Spinal cord (tissue), 10 donors: ENCODE measurements around the gene LAMC1. TPM values are rescaled to one million over a fixed set of nuclear protein-coding genes. Genes with fewer than 3 reads are reported as not detected.
"Not testable (repeated sequence)": the region's sequence is repeated elsewhere in the genome, so short reads cannot be mapped to it uniquely, and the experiment has no call there.

ENCODE experiments used
- DNase-seq, 6 donors: peaks; one replicate each; pipeline versions ENCODE4 v3.0.0 to v3.0.0-alpha.2; 2013 to 2015; ENCODE audit warnings: low spot score in 6 of 6, low read depth in 4 of 6
- H3K27ac ChIP-seq: one replicate; pipeline ENCODE4 v1.5.1; 2013; ENCODE audit warnings: low read depth, low read length, control low read depth
- H3K27me3 ChIP-seq: one replicate; pipeline ENCODE4 v1.6.1; 2013; ENCODE audit warnings: low read length; ENCODE audit not compliant: control insufficient read depth, insufficient read depth
- H3K36me3 ChIP-seq: one replicate; pipeline ENCODE4 v1.6.1; 2013; ENCODE audit warnings: low read length; ENCODE audit not compliant: control insufficient read depth, insufficient read depth
- H3K4me1 ChIP-seq: one replicate; pipeline ENCODE4 v1.6.1; 2013; ENCODE audit warnings: low read length; ENCODE audit not compliant: control insufficient read depth, insufficient read depth
- H3K4me3 ChIP-seq: one replicate; pipeline ENCODE4 v1.5.1; 2013; ENCODE audit warnings: low read depth, low read length, control low read depth
- H3K9me3 ChIP-seq: one replicate; pipeline ENCODE4 v1.6.1; 2013; ENCODE audit warnings: low read length; ENCODE audit not compliant: control insufficient read depth, insufficient read depth
- WGBS: methylation state at CpG from one replicate; pipeline ENCODE4 v1.1.5; 2013; ENCODE audit warnings: missing lambda C conversion rate; ENCODE audit not compliant: insufficient coverage; 5-methylcytosine and 5-hydroxymethylcytosine counted together
- polyA plus RNA-seq, 2 donors: library from polyadenylated mRNA; unstranded; fragments of 120-200 nt; gene quantifications; one replicate each; pipeline ENCODE4 v1.2.1, GENCODE V29; 2013; ENCODE audit not compliant: insufficient read length in 2 of 2
- total RNA-seq, 2 donors: library from RNA; depleted of rRNA in 1 of 2; stranded (reverse); fragments of 120-200 nt in 1 of 2; fragments of >200 nt in 1 of 2; gene quantifications; one replicate each; pipeline versions ENCODE4 v1.2.3 to v1.2.4, GENCODE V29; 2013 to 2014
- donor health status: healthy.

Gene LAMC1
- total and polyA plus RNA-seq, 4 donors: 47.5 to 174 (median 120) TPM

DNA sequence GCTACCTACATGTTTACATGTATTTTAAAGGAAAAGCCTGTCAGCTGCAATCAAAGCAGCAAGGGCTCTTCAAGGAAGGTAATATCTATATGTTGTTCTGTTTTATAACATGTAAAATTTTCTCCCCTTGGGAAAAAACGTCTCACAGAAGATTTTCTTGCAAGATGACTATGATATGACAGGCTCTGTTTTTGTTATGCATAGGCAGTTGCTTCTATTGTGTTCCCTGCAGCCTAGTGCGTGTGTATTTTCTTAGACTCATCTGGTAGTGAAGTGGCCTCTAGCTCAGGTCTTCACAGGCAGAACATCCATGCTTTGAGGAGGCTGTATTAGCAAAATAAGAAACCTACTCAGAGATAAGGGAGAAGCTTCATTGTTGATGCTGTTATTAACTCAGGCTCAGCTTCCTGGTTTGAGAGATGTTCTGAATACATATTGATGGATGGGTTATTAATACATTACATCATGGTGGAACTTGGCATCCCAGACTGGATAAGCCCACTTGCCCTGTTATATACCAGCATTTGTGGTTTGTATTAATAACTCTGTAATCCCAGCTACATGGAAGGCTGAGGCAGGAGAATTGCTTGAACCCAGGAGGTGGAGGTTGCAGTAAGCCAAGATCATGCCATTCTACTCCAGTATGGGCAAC, 35.8 kb downstream of the LAMC1 start:
- H3K27ac ChIP-seq: no peak overlapping the region
- no peaks in the 10 kb centered on the region for H3K4me1 ChIP-seq

DNA sequence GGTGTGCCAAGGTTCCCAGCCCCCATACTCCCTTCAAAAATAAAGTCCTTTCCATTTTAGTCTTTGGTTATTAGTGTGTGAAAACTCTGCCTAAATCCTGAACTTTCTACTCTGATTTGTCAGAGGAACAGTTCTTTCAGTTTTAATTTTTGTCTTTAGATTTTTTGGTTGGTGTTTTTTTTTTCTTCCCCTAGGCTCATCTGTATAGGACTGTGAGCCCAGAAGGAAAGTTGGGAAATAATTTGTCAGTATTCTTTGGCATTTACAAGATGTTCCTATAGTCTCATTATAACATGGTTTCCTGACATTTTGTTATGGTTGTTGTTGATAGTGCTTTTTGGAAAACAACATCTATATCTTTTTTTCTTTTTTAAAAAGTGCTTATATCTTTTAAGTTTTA, 38.0 kb downstream of the LAMC1 start:
- no peak overlapping the region for H3K27ac ChIP-seq
- no peaks in the 10 kb centered on the region for H3K27me3 ChIP-seq
- H3K4me3 ChIP-seq: no peak overlapping the region
- no peaks in the 10 kb centered on the region for H3K36me3 ChIP-seq
- H3K4me1 ChIP-seq: no peaks in the 10 kb centered on the region
- H3K9me3 ChIP-seq: no peaks in the 10 kb centered on the region
- no peak for DNase-seq

More for the DNA sequence above, 35.8 kb downstream of the LAMC1 start:
- no peak for DNase-seq
- H3K4me3 ChIP-seq: no peak overlapping the region
- no peaks in the 10 kb centered on the region for H3K36me3 ChIP-seq
- WGBS: 83% methylated on average over 1 of the region's 2 CpGs
- H3K27me3 ChIP-seq: no peaks in the 10 kb centered on the region
- no peaks in the 10 kb centered on the region for H3K9me3 ChIP-seq

DNA sequence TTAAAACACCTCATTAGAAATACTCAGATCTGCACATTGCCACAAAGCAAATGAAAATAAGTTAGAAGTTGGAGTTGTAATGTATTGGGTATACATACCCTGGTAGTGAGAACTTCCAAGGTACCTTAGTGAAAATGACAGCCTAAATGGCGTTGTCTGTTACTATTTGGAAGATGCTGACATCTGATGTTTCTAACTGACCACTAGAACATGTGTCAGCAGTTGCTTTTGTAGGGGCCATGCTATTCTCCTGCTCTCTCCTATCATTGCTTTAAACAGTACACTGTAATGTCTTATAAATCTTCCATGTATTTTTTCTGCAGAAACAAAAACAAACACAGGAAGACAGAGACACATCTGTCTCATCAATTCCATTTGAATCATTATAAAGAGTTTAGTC, 40.1 kb downstream of the LAMC1 start:
- DNase-seq: no peak
- WGBS: 73% methylated on average over 1 of the region's 1 CpG
- H3K4me3 ChIP-seq: no peak overlapping the region
- no peaks in the 10 kb centered on the region for H3K4me1 ChIP-seq
- no peak overlapping the region for H3K27ac ChIP-seq
- H3K36me3 ChIP-seq: no peaks in the 10 kb centered on the region
- H3K9me3 ChIP-seq: no peaks in the 10 kb centered on the region
- H3K27me3 ChIP-seq: no peaks in the 10 kb centered on the region

DNA sequence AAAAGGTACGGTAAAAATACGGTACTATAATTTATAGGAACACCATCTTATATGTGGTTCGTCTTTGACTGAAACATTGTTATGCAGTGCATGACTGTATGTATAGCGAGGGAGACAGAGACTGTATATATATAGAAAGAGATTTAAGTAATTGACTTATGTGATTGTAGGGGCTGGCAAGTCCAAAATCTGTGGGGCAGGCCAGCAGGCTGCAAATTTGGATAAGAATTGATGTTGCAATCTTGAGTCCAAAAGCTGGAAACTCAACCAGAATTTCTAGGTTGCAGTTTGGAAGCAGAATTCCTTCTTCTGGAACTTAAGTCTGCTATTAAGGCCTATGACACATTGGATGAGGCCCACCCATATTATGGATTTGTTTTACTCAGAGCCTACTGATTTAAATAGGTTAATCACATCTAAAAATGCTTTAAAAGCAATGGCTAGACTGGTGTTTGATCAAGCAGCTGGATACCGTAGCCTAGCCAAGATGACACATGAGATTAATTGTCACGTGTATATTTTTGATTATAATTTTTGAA, 42.0 kb downstream of the LAMC1 start:
- Histone ChIP-seq H3K4me1 (no peaks in the 10 kb centered on the region), H3K27ac (no peak overlapping the region), H3K27me3 (no peaks in the 10 kb centered on the region), H3K9me3 (no peaks in the 10 kb centered on the region), H3K36me3 (no peaks in the 10 kb centered on the region), H3K4me3 (no peak overlapping the region)
- no peak for DNase-seq
- 90% methylated on average over 1 of the region's 6 CpGs for WGBS

DNA sequence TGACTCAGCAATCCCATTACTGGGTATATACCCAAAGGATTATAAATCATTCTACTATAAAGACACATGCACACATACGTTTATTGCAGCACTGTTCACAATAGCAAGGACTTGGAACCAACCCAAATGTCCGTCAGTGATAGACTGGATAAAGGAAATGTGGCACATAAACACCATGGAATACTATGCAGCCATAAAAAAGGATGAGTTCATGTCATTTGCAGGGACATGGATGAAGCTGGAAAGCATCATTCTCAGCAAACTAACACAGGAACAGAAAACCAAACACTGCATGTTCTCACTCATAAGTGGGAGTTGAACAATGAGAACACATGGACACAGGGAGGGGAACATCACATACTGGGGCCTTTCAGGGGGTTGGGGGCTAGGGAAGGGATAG, 43.2 kb downstream of the LAMC1 start:
- H3K9me3 ChIP-seq, H3K4me1 ChIP-seq, DNase-seq, H3K4me3 ChIP-seq, H3K27me3 ChIP-seq, H3K36me3 ChIP-seq, H3K27ac ChIP-seq: not testable (repeated sequence)
- no CpG with 5 or more reads among the region's 2 CpGs for WGBS

DNA sequence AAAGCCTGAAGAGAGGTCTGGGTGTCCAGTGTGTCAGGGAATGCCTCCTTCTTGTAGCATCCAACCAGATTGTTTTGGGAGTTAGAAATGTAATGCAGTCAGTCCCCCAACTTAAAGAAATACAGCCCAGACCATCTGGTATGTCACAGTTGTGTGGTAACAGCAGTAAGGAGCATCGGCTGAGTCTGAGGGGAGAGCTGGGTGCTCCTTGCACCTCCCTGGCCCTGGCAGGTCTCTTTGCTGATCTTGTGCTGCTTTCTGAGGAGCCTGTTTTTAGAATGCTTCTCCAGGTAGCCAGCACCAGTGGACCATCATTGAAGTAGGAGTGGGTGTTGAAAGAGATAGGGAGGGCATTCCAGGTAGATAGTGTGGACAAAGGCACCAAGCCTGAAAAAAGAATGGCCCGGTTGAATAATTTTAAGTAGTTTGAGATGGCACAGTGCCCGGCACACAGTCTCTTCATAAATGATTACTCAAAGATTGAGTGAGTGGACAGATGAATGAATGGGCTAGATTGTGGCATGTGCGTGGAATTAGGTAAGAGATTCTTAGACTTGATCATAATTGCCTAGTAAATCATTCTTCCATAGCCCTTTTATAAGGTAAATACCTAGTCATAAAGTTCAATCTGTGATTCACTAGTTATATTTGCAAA, 46.5 kb downstream of the LAMC1 start:
- no peaks in the 10 kb centered on the region for H3K27me3 ChIP-seq
- DNase-seq: no peak
- H3K4me1 ChIP-seq: peaks cover 4% of the 10 kb centered on the region
- 66% methylated on average over 3 of the region's 4 CpGs for WGBS
- no peak overlapping the region for H3K4me3 ChIP-seq
- no peaks in the 10 kb centered on the region for H3K36me3 ChIP-seq
- no peak overlapping the region for H3K27ac ChIP-seq
- no peaks in the 10 kb centered on the region for H3K9me3 ChIP-seq

DNA sequence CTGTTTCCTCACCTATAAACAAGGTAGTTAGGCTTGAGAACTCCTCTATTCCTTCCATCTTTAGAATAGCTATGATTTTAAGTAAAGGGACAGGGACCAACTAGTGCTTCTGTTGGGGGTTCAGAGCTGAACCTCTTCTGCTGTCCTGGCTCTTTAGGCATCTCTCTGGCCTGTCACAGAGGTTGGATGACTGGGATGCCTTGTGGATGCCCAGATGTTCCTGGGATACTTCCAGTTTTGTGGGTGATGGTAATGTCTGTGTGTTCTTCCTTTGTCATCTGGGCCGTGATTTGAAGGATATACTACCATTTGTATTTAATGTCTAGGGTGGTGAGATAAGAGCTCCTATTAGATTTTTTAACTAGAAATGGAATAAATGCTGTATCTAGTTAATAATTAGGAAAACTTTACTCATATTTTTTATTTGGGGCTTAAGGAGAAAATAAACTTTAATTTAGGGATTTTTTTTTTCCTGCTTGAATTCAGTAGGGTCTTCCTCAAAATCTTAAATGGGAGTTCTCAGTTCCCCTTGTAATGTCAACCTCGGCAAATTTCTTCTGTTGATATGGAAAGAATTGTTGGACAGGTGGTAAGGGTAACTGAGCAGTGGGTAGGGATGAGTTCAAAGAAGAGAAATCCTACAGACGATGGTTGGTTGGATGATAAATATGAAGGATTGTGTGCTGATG, 47.2 kb downstream of the LAMC1 start:
- no CpG with 5 or more reads among the region's 3 CpGs for WGBS
- Histone ChIP-seq H3K4me1 (peaks cover 4% of the 10 kb centered on the region), H3K27ac (peak overlapping the region; percentile 76)

DNA sequence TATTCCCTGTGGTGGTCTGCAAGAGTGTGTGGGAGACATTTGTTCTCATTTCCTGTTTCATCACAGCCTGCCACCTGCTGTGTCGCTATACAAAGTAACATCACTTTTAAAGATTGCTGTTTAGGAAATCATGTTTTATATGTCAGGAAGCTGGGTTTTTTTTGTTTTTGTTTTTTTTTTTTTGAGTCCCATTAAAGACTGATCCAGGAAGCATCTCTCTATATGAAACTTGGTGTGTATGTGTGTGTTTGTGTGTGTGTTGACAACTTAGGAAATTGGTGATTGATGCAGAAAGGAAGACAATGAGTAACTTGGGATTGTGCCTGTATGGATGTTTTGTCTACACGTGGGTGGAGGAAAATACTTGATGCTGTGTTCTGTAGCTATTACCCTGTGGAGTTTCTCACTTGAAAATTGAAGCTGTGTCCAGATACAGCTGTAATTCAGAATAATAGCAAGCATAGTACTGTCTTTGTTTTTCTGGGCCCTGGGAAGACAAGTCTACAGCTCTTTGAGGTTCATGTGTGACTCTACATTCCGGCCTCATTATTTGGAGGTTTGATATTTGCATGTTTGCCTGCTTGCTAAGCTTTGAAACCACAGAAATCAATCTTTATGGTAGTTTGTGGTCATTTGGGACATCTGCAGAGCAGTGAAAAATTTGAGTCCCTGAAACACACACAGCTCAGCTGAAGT, 47.9 kb downstream of the LAMC1 start:
- Histone ChIP-seq H3K4me1 (peaks cover 4% of the 10 kb centered on the region), H3K9me3 (no peaks in the 10 kb centered on the region), H3K27me3 (no peaks in the 10 kb centered on the region), H3K4me3 (no peak overlapping the region), H3K27ac (peak overlapping the region; percentile 76), H3K36me3 (no peaks in the 10 kb centered on the region)
- DNase-seq: peak in 2 of 6 donors; percentile 37 to 49
- WGBS: 20% methylated on average over 2 of the region's 3 CpGs

More for the DNA sequence above, 47.2 kb downstream of the LAMC1 start:
- no peaks in the 10 kb centered on the region for H3K27me3 ChIP-seq
- no peaks in the 10 kb centered on the region for H3K9me3 ChIP-seq
- no peak for DNase-seq
- H3K4me3 ChIP-seq: no peak overlapping the region
- no peaks in the 10 kb centered on the region for H3K36me3 ChIP-seq

DNA sequence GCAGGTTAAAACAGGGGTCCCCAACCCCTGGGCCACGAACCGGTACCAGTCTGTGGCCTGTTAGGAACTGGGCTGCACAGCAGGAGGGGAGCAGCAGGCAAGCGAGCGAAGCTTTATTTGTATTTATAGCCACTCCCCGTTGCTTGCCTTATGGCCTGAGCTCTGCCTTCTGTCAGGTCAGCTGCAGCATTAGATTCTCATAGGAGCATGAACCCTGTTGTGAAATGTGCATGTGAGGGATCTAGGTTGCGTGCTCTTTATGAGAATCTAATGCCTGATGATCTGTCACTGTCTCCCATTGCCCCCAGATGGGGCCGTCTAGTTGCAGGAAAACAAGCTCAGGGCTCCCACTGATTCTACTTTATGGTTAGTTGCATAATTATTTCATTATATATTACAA, 49.4 kb downstream of the LAMC1 start:
- not testable (repeated sequence) for H3K9me3 ChIP-seq, H3K4me3 ChIP-seq, H3K4me1 ChIP-seq, H3K27me3 ChIP-seq, H3K36me3 ChIP-seq, DNase-seq
- WGBS: 81% methylated on average over 6 of the region's 7 CpGs
- peak overlapping the region; percentile 76 for H3K27ac ChIP-seq
